ENCODE results near the gene GOLPH3.

DNA sequence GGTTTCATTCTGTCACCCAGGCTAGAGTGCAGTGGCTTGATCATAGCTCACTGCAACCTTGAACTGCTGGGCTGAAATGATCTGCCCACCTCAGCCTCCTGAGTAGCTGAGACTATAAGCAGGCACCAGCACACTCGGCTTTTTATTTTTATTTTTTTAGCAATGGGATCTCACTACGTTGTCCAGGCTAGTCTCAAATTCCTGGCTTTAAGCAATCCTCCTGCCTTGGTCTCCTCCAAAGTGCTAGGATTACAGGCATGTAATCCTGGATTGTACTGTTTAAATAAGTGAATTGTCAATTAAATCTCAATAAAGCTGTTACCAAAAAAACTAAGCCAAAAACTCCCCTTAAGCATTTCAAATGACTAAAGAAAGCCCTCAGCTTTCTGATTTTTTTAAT is 18.9 kb downstream of the GOLPH3 start:
- TF ChIP-seq, protein P1, sequence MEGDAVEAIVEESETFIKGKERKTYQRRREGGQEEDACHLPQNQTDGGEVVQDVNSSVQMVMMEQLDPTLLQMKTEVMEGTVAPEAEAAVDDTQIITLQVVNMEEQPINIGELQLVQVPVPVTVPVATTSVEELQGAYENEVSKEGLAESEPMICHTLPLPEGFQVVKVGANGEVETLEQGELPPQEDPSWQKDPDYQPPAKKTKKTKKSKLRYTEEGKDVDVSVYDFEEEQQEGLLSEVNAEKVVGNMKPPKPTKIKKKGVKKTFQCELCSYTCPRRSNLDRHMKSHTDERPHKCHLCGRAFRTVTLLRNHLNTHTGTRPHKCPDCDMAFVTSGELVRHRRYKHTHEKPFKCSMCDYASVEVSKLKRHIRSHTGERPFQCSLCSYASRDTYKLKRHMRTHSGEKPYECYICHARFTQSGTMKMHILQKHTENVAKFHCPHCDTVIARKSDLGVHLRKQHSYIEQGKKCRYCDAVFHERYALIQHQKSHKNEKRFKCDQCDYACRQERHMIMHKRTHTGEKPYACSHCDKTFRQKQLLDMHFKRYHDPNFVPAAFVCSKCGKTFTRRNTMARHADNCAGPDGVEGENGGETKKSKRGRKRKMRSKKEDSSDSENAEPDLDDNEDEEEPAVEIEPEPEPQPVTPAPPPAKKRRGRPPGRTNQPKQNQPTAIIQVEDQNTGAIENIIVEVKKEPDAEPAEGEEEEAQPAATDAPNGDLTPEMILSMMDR (conservative IDR thresholded peaks at IDR 0.05 in 1 of 2, IDR thresholded peaks at IDR 0.05 in 1 of 2; ENCODE audit: extremely low read depth in 1 of 2, insufficient read depth in 1 of 2, low read depth in 1 of 2, low read length in 2 of 2) = no peak
- TF ChIP-seq EZH2 (IDR thresholded peaks at IDR 0.05; ENCODE audit: borderline replicate concordance, low read length) = no peak

Data from mammary epithelial cell (primary cell).